CD14-positive monocyte (primary cell): Measurements from ENCODE around the gene ABCG4. TPM values are rescaled to one million over a fixed set of nuclear protein-coding genes. Genes with fewer than 3 reads are reported as not detected.

Experiments
- DNase-seq, 3 donors: peaks; one replicate each; pipeline ENCODE4 v3.0.0-alpha.2; 2011 to 2022
- H2AFZ ChIP-seq: 2 replicates; pipeline ENCODE4 v1.6.0; 2012; ENCODE audit warnings: mild to moderate bottlenecking, low read depth, low read length, inconsistent platforms; ENCODE audit not compliant: insufficient read depth, poor library complexity, severe bottlenecking
- H3K27ac ChIP-seq, 2 donors: 1 replicate in 1 of 2; 2 replicates in 1 of 2; pipeline ENCODE4 v1.5.1; 2012 to 2013; ENCODE audit warnings: low read length in 2 of 2, control low read depth in 1 of 2, inconsistent platforms in 1 of 2, low read depth in 1 of 2, mild to moderate bottlenecking in 1 of 2
- H3K27me3 ChIP-seq, 2 donors: one replicate each; pipeline versions ENCODE4 v1.6.0 to v1.6.1; 2011 to 2013; ENCODE audit warnings: low read length in 2 of 2; ENCODE audit not compliant: control insufficient read depth in 2 of 2, insufficient read depth in 2 of 2
- H3K36me3 ChIP-seq, 2 donors: replicated peaks in 1 of 2; 1 replicate in 1 of 2; 2 replicates in 1 of 2; pipeline versions ENCODE4 v1.5.1 to v1.6.1; 2012 to 2013; ENCODE audit warnings: low read length in 2 of 2, control low read depth in 1 of 2, inconsistent platforms in 1 of 2, mild to moderate bottlenecking in 1 of 2; ENCODE audit not compliant: insufficient read depth in 2 of 2, control insufficient read depth in 1 of 2
- H3K4me1 ChIP-seq, 2 donors: 1 replicate in 1 of 2; 2 replicates in 1 of 2; pipeline versions ENCODE4 v1.5.1 to v1.6.1; 2012 to 2013; ENCODE audit warnings: low read length in 2 of 2, control low read depth in 1 of 2, inconsistent platforms in 1 of 2, mild to moderate bottlenecking in 1 of 2, moderate library complexity in 1 of 2; ENCODE audit not compliant: insufficient read depth in 2 of 2, control insufficient read depth in 1 of 2
- H3K4me2 ChIP-seq: replicated peaks from 2 replicates; pipeline ENCODE3; 2012; ENCODE audit warnings: low read length, moderate library complexity, mild to moderate bottlenecking; ENCODE audit not compliant: poor library complexity, severe bottlenecking; ENCODE audit errors: extremely low read depth
- H3K4me3 ChIP-seq, 3 experiments: fragments of 200-600 bp in 1 of 3; sonication (generic) in 1 of 3; replicated peaks in 1 of 3; 1 replicate in 2 of 3; 2 replicates in 1 of 3; pipeline ENCODE4 v1.5.1; 2011 to 2013; ENCODE audit warnings: low read length in 3 of 3, mild to moderate bottlenecking in 3 of 3, control low read depth in 2 of 3, low read depth in 2 of 3, inconsistent platforms in 1 of 3, moderate library complexity in 1 of 3
- H3K79me2 ChIP-seq: 2 replicates; pipeline ENCODE4 v1.6.0; 2012; ENCODE audit warnings: mild to moderate bottlenecking, control low read depth, inconsistent platforms, low read length, moderate library complexity; ENCODE audit not compliant: insufficient read depth
- H3K9ac ChIP-seq: 2 replicates; pipeline ENCODE4 v1.6.0; 2017; ENCODE audit warnings: low read length, mild to moderate bottlenecking; ENCODE audit not compliant: insufficient read depth, poor library complexity, severe bottlenecking
- H3K9me3 ChIP-seq, 2 donors: replicated peaks in 1 of 2; 1 replicate in 1 of 2; 2 replicates in 1 of 2; pipeline versions ENCODE4 v1.5.1 to v1.6.1; 2012 to 2013; ENCODE audit warnings: low read length in 2 of 2, control low read depth in 1 of 2; ENCODE audit not compliant: control insufficient read depth in 1 of 2, insufficient read depth in 1 of 2
- H4K20me1 ChIP-seq: 2 replicates; pipeline ENCODE4 v1.6.0; 2012; ENCODE audit warnings: mild to moderate bottlenecking, low read length, control low read depth, moderate library complexity; ENCODE audit not compliant: insufficient read depth
- H3K27ac Mint-ChIP-seq, 7 donors: one replicate each; pipeline ENCODE4 v1.8.0; 2020; ENCODE audit warnings: mild to moderate bottlenecking in 7 of 7, mixed read lengths in 7 of 7, moderate library complexity in 6 of 7, inconsistent platforms in 2 of 7
- H3K27me3 Mint-ChIP-seq, 3 donors: one replicate each; pipeline ENCODE4 v1.8.0; 2021 to 2022; ENCODE audit warnings: low read depth in 3 of 3, mild to moderate bottlenecking in 3 of 3, mixed read lengths in 3 of 3, moderate library complexity in 3 of 3, inconsistent platforms in 1 of 3
- H3K36me3 Mint-ChIP-seq, 2 donors: one replicate each; pipeline ENCODE4 v1.8.0; 2020; ENCODE audit warnings: mixed read lengths in 2 of 2, inconsistent platforms in 1 of 2, mild to moderate bottlenecking in 1 of 2
- H3K4me1 Mint-ChIP-seq: one replicate; pipeline ENCODE4 v1.8.0; 2020; ENCODE audit warnings: mild to moderate bottlenecking, mixed read lengths
- H3K4me3 Mint-ChIP-seq, 2 donors: one replicate each; pipeline ENCODE4 v1.8.0; 2020; ENCODE audit warnings: mild to moderate bottlenecking in 2 of 2, mixed read lengths in 2 of 2, moderate library complexity in 1 of 2
- H3K9me3 Mint-ChIP-seq, 7 donors: one replicate each; pipeline ENCODE4 v1.8.0; 2020 to 2022; ENCODE audit warnings: mixed read lengths in 7 of 7, mild to moderate bottlenecking in 6 of 7, moderate library complexity in 6 of 7, inconsistent platforms in 2 of 7
- WGBS: methylation state at CpG from one replicate; pipeline ENCODE4 v1.1.5; 2013; ENCODE audit warnings: missing lambda C conversion rate; ENCODE audit not compliant: insufficient coverage; 5-methylcytosine and 5-hydroxymethylcytosine counted together
- intact Hi-C, 2 donors: fragments of 100-400 bp; cut with micrococcal nuclease; formaldehyde crosslinking; loops; one replicate each; pipeline versions ENCODE4 v1.15.0 to v1.15.1; 2023
- polyA plus RNA-seq, 3 donors: library from polyadenylated mRNA; depleted of rRNA in 1 of 3; unstranded in 2 of 3; stranded (reverse) in 1 of 3; fragments of 300-500 nt in 2 of 3; fragments of >200 nt in 1 of 3; fragmentation: Illumina TruSeq in 2 of 3; gene quantifications; 1 replicate in 2 of 3; 2 replicates in 1 of 3; pipeline ENCODE4 v1.2.3, GENCODE V29; 2012 to 2021
- TF ChIP-seq, protein P1 (sequence below): fragments of 200-600 bp; IDR thresholded peaks from one replicate; pipeline ENCODE4 v1.8.0; 2022; ENCODE audit warnings: antibody characterized with exemption, mild to moderate bottlenecking

ABCG4 gene
- polyA plus RNA-seq, 3 donors, result 0.04 TPM; not detected in 2

DNA sequence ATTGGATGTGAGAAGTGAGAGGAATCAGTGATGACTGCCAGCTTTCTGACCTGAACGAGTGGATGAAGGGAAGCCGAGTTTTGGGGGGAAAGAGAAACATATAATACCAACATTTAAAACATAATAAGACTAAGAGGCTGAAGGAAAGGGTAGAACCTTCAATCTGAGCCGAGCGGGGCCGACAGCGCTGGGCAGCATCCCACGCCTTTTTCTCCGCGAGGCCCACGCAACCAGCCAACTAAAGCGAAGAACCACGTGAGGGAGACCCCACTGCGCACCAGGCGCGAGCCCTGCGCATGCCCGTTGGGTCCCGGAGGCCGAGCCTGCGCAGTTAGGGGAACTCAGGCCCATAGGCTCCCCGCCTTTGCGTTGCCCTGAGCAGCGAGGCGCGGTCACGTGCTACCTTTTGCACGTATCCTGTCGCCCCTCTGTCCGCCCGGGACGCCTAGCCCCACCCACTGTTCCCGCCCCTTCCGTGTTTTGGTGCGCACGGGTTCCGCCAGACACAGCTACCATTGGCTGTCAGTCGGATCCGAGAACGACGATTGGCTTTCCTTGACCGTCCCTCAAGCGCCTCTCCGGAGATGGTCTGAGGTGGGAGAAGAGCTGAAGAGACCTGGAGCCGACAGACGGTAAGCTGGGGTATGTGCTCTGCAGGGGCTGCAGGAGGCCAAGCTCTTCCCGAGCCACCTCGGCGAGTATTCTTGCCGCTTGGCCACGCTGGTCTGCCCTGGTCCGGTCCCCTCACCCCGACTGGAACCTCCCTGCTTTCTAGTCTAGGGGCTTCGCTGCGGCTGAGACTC is 27.6 kb upstream of the ABCG4 start, which contains the start of gene HINFP:
Gene HINFP (plus strand): TSS at position 573 of the 803 bp plus-strand sequence. CDS start 5,365 bp downstream, outside the sequence.
- no peaks in the 10 kb centered on the region for H3K9me3 ChIP-seq
- H3K4me3 ChIP-seq, result peak within 1 kb of the TSS; percentile 62 to 97 (median 97)
- WGBS, result under 1% methylated on average over 51 of the region's 54 CpGs
- peaks cover 32 to 39% of the 10 kb centered on the region in 2 donors for H3K4me1 ChIP-seq
- peak within 1 kb of the TSS; percentile 90 to 93 for H3K4me3 Mint-ChIP-seq
- peaks cover 22 to 41% of the 10 kb centered on the region in 2 donors for H3K36me3 Mint-ChIP-seq
- H3K4me1 Mint-ChIP-seq, result peaks cover 34% of the 10 kb centered on the region
- H2AFZ ChIP-seq, result peak within 1 kb of the TSS; percentile 98
- H3K36me3 ChIP-seq, result peaks cover 11 to 45% of the 10 kb centered on the region in 2 donors
- DNase-seq, result peak; percentile 98 to 99 (median 98)
- peaks cover 0 to 5% (median 0%) of the 10 kb centered on the region in 3 donors for H3K27me3 Mint-ChIP-seq
- peak within 1 kb of the TSS; percentile 94 for H3K4me2 ChIP-seq
- H3K9me3 Mint-ChIP-seq, result no peaks in the 10 kb centered on the region
- peaks cover 17% of the 10 kb centered on the region for H4K20me1 ChIP-seq
- TF ChIP-seq, protein P1, sequence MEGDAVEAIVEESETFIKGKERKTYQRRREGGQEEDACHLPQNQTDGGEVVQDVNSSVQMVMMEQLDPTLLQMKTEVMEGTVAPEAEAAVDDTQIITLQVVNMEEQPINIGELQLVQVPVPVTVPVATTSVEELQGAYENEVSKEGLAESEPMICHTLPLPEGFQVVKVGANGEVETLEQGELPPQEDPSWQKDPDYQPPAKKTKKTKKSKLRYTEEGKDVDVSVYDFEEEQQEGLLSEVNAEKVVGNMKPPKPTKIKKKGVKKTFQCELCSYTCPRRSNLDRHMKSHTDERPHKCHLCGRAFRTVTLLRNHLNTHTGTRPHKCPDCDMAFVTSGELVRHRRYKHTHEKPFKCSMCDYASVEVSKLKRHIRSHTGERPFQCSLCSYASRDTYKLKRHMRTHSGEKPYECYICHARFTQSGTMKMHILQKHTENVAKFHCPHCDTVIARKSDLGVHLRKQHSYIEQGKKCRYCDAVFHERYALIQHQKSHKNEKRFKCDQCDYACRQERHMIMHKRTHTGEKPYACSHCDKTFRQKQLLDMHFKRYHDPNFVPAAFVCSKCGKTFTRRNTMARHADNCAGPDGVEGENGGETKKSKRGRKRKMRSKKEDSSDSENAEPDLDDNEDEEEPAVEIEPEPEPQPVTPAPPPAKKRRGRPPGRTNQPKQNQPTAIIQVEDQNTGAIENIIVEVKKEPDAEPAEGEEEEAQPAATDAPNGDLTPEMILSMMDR, result no peak
- intact Hi-C loops, result loop anchor here in 1 of 2 donors (2.0 to 5.0 kb wide), 2 partner anchors 14 to 34 kb away; partner anchors contain the start of gene C2CD2L
- H3K79me2 ChIP-seq, result peaks cover 35% of the 10 kb centered on the region
- peak within 1 kb of the TSS; percentile 73 for H3K9ac ChIP-seq
- H3K27me3 ChIP-seq, result no peaks in the 10 kb centered on the region
- H3K27ac ChIP-seq, result peak within 1 kb of the TSS; percentile 40 to 81
- H3K27ac Mint-ChIP-seq, result peak within 1 kb of the TSS; percentile 83 to 94 (median 90)

DNA sequence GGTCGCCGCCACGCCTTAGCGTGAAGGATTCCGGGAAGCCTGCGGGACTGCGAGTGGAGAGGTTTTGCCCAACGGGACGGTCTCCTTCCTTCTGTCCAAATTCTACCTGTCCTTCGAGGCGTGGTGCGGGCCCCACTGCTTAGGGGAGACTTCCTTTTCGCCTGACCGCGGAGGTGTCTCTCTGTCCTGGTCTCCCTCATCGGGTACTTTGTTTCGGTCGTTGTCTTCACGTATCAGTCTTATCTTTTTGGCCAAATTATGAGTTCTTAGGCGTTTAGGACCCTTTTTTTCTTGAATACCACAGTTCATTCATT is 27.1 kb upstream of the ABCG4 start:
- peak overlapping the region; percentile 94 for H3K4me2 ChIP-seq
- H3K4me3 ChIP-seq, result peak overlapping the region; percentile 62 to 97 (median 97)
- H3K79me2 ChIP-seq, result peaks cover 33% of the 10 kb centered on the region
- H3K27ac ChIP-seq, result peak overlapping the region; percentile 40 to 81
- peak overlapping the region; percentile 83 to 94 (median 90) for H3K27ac Mint-ChIP-seq
- H3K36me3 ChIP-seq, result peaks cover 12 to 46% of the 10 kb centered on the region in 2 donors
- no peaks in the 10 kb centered on the region for H3K9me3 ChIP-seq
- H3K4me3 Mint-ChIP-seq, result peak overlapping the region; percentile 90 to 93
- H3K27me3 Mint-ChIP-seq, result peaks cover 0 to 5% (median 0%) of the 10 kb centered on the region in 3 donors
- H3K9ac ChIP-seq, result peak overlapping the region; percentile 73
- TF ChIP-seq, protein P1, result no peak
- peak overlapping the region; percentile 98 for H2AFZ ChIP-seq
- no peaks in the 10 kb centered on the region for H3K9me3 Mint-ChIP-seq
- H3K27me3 ChIP-seq, result no peaks in the 10 kb centered on the region
- peaks cover 21% of the 10 kb centered on the region for H4K20me1 ChIP-seq
- intact Hi-C loops, result loop anchor here in 1 of 2 donors (2.0 to 5.0 kb wide), 2 partner anchors 15 to 34 kb away; partner anchors contain the start of gene C2CD2L
- H3K36me3 Mint-ChIP-seq, result peaks cover 22 to 39% of the 10 kb centered on the region in 2 donors
- WGBS, result 0% methylated on average over 18 of the region's 20 CpGs
- DNase-seq, result no peak
- H3K4me1 Mint-ChIP-seq, result peaks cover 33% of the 10 kb centered on the region
- H3K4me1 ChIP-seq, result peaks cover 26 to 33% of the 10 kb centered on the region in 2 donors
